H1 (cell line): Measurements from ENCODE around the gene WNK2. TPM values are rescaled to one million over a fixed set of nuclear protein-coding genes. Genes with fewer than 3 reads are reported as not detected.
A peak's percentile ranks its signal among the peaks of the same experiment; 100 is the strongest.

Experiments
- CTCF ChIA-PET: fragments of 300-600 bp; sonication (Branson Sonifier 250); formaldehyde crosslinking; loops from one replicate; lab custom pipeline; 2021; ENCODE audit not compliant: partially characterized antibody; lab: Charles Lee
- POLR2A ChIA-PET: fragments of 300-600 bp; sonication (Branson Sonifier 250); formaldehyde crosslinking; loops from one replicate; lab custom pipeline; 2021; ENCODE audit warnings: inconsistent platforms; ENCODE audit not compliant: partially characterized antibody; lab: Charles Lee
- DNase-seq, 2 experiments: peaks; one replicate each; pipeline versions ENCODE4 v3.0.0 to v3.0.0-alpha.2; 2010 to 2022; ENCODE audit warnings: low spot score in 2 of 2, low read depth in 1 of 2, mixed read lengths in 1 of 2
- FAIRE-seq: peaks from 2 replicates; lab custom pipeline; 2011; peaks lifted over from hg19 to GRCh38; lab: Jason Lieb, UNC
- H2AFZ ChIP-seq: 2 replicates; pipeline ENCODE4 v1.8.1; 2012; ENCODE audit warnings: low read length, inconsistent platforms
- H2AK5ac ChIP-seq: 2 replicates; pipeline ENCODE4 v1.6.1; 2013; ENCODE audit warnings: low read depth, low read length
- H2BK120ac ChIP-seq: replicated peaks from 2 replicates; pipeline ENCODE3; 2013; ENCODE audit warnings: low read depth, low read length, inconsistent platforms
- H2BK12ac ChIP-seq: 2 replicates; pipeline ENCODE4 v1.6.1; 2013; ENCODE audit warnings: low read depth, low read length
- H2BK15ac ChIP-seq: 2 replicates; pipeline ENCODE4 v1.6.1; 2013; ENCODE audit warnings: low read length
- H2BK20ac ChIP-seq: 2 replicates; pipeline ENCODE4 v1.6.1; 2013; ENCODE audit warnings: low read length
- H2BK5ac ChIP-seq: 2 replicates; pipeline ENCODE4 v1.6.1; 2013; ENCODE audit warnings: low read depth, low read length
- H3K14ac ChIP-seq: 2 replicates; pipeline ENCODE4 v1.6.1; 2013; ENCODE audit warnings: inconsistent platforms; ENCODE audit not compliant: insufficient read length
- H3K18ac ChIP-seq: 2 replicates; pipeline ENCODE4 v1.6.1; 2013; ENCODE audit warnings: low read length; ENCODE audit errors: extremely low read depth
- H3K23ac ChIP-seq: 2 replicates; pipeline ENCODE4 v1.6.1; 2013; ENCODE audit warnings: inconsistent platforms; ENCODE audit not compliant: insufficient read length
- H3K23me2 ChIP-seq: 2 replicates; pipeline ENCODE4 v1.6.1; 2013; ENCODE audit warnings: low read depth, low read length
- H3K27ac ChIP-seq: 2 replicates; pipeline ENCODE4 v1.6.1; 2011; ENCODE audit warnings: low read depth, low read length, inconsistent platforms
- H3K27me3 ChIP-seq, 4 experiments: replicated peaks in 1 of 4; 1 replicate in 1 of 4; 2 replicates in 3 of 4; pipeline versions ENCODE4 v1.6.1 to v1.8.1; 2011 to 2013; ENCODE audit warnings: low read length in 3 of 4, mild to moderate bottlenecking in 3 of 4, inconsistent platforms in 2 of 4, mixed read lengths in 2 of 4, moderate library complexity in 1 of 4; ENCODE audit not compliant: control insufficient read depth in 3 of 4, insufficient read depth in 3 of 4; ENCODE audit errors: extremely low read depth in 1 of 4
- H3K36me3 ChIP-seq, 4 experiments: 2 replicates each; pipeline versions ENCODE4 v1.6.1 to v1.8.1; 2011 to 2013; ENCODE audit warnings: mild to moderate bottlenecking in 4 of 4, low read length in 3 of 4, moderate library complexity in 2 of 4, control low read depth in 1 of 4, inconsistent platforms in 1 of 4; ENCODE audit not compliant: insufficient read depth in 4 of 4, control insufficient read depth in 2 of 4
- H3K4ac ChIP-seq: replicated peaks from 2 replicates; pipeline ENCODE3; 2013; ENCODE audit warnings: low read length, low read depth, mixed read lengths, inconsistent platforms; ENCODE audit not compliant: insufficient read length
- H3K4me1 ChIP-seq, 4 experiments: replicated peaks in 1 of 4; 1 replicate in 1 of 4; 2 replicates in 3 of 4; pipeline versions ENCODE4 v1.6.1 to v1.8.1; 2011 to 2013; ENCODE audit warnings: low read length in 3 of 4, inconsistent platforms in 2 of 4, mixed read lengths in 1 of 4; ENCODE audit not compliant: insufficient read depth in 4 of 4, control insufficient read depth in 3 of 4
- H3K4me2 ChIP-seq, 2 experiments: 2 replicates each; pipeline versions ENCODE4 v1.6.1 to v1.8.1; 2011 to 2013; ENCODE audit warnings: low read depth in 2 of 2, low read length in 2 of 2, control low read depth in 1 of 2, inconsistent platforms in 1 of 2, mild to moderate bottlenecking in 1 of 2; ENCODE audit not compliant: insufficient read depth in 1 of 2
- H3K4me3 ChIP-seq, 4 experiments: fragments of 200-600, 300-600 bp in 1 of 4; sonication (generic), shearing (Covaris generic), sonication (Bioruptor Twin) in 1 of 4; 2 replicates each; pipeline versions ENCODE4 v1.5.1 to v1.8.1; 2011 to 2016; ENCODE audit warnings: low read length in 4 of 4, low read depth in 3 of 4, control low read depth in 2 of 4, inconsistent platforms in 2 of 4, mild to moderate bottlenecking in 2 of 4, mixed read lengths in 1 of 4, moderate library complexity in 1 of 4; ENCODE audit not compliant: insufficient read depth in 2 of 4; ENCODE audit errors: extremely low read depth in 1 of 4
- H3K56ac ChIP-seq: replicated peaks from 2 replicates; pipeline ENCODE3; 2013; ENCODE audit warnings: low read depth, mild to moderate bottlenecking, mixed read lengths, low read length, inconsistent platforms; ENCODE audit not compliant: insufficient read length
- H3K79me1 ChIP-seq: 2 replicates; pipeline ENCODE4 v1.6.1; 2013; ENCODE audit warnings: low read depth, low read length, control low read depth
- H3K79me2 ChIP-seq, 2 experiments: 2 replicates each; pipeline versions ENCODE4 v1.6.1 to v1.8.1; 2012 to 2013; ENCODE audit warnings: low read length in 2 of 2, mild to moderate bottlenecking in 2 of 2, inconsistent platforms in 1 of 2; ENCODE audit not compliant: insufficient read depth in 2 of 2, control insufficient read depth in 1 of 2
- H3K9ac ChIP-seq, 4 experiments: replicated peaks in 1 of 4; 1 replicate in 1 of 4; 2 replicates in 3 of 4; pipeline versions ENCODE4 v1.6.1 to v1.8.1; 2011 to 2013; ENCODE audit warnings: low read depth in 3 of 4, low read length in 3 of 4, control low read depth in 2 of 4, mild to moderate bottlenecking in 2 of 4, moderate library complexity in 2 of 4, inconsistent platforms in 1 of 4; ENCODE audit errors: extremely low read depth in 1 of 4
- H3K9me3 ChIP-seq, 2 experiments: 2 replicates each; pipeline versions ENCODE4 v1.6.1 to v1.8.1; 2012 to 2013; ENCODE audit warnings: mild to moderate bottlenecking in 2 of 2, moderate library complexity in 2 of 2, control low read depth in 1 of 2, inconsistent platforms in 1 of 2, low read depth in 1 of 2, low read length in 1 of 2, mixed read lengths in 1 of 2; ENCODE audit not compliant: insufficient read depth in 2 of 2
- H4K20me1 ChIP-seq, 2 experiments: replicated peaks in 1 of 2; 2 replicates each; pipeline versions ENCODE3 to v1.8.1; 2011 to 2013; ENCODE audit warnings: inconsistent platforms in 2 of 2, low read length in 2 of 2, mild to moderate bottlenecking in 1 of 2; ENCODE audit not compliant: insufficient read depth in 2 of 2, control insufficient read depth in 1 of 2
- H4K5ac ChIP-seq: 2 replicates; pipeline ENCODE4 v1.6.1; 2013; ENCODE audit warnings: low read length, low read depth, mixed read lengths, inconsistent platforms; ENCODE audit not compliant: insufficient read length
- H4K8ac ChIP-seq: 2 replicates; pipeline ENCODE4 v1.8.0; 2013; ENCODE audit warnings: mild to moderate bottlenecking, moderate library complexity, low read length, inconsistent platforms; ENCODE audit not compliant: insufficient read depth; ENCODE audit errors: extremely low read depth
- H4K91ac ChIP-seq: replicated peaks from 2 replicates; pipeline ENCODE3; 2013; ENCODE audit warnings: low read length, mixed read lengths, inconsistent platforms; ENCODE audit not compliant: insufficient read length
- CHD2 ChIP-seq: IDR thresholded peaks from 2 replicates; pipeline ENCODE4 v1.6.1; 2012; ENCODE audit warnings: low read length, improper control_type of control experiment
- E2F6 ChIP-seq: IDR thresholded peaks from 2 replicates; pipeline ENCODE4 v1.6.1; 2012; ENCODE audit warnings: inconsistent platforms
- EP300 ChIP-seq, 2 experiments: IDR thresholded peaks; 1 replicate in 1 of 2; 2 replicates in 1 of 2; pipeline ENCODE4 v1.6.1; 2011 to 2012; ENCODE audit warnings: low read depth in 2 of 2, low read length in 2 of 2, mild to moderate bottlenecking in 2 of 2, borderline replicate concordance in 1 of 2, inconsistent platforms in 1 of 2, moderate library complexity in 1 of 2
- FOSL1 ChIP-seq: IDR thresholded peaks from 2 replicates; pipeline ENCODE4 v1.6.1; 2011; ENCODE audit warnings: mild to moderate bottlenecking, low read depth, low read length, moderate library complexity; ENCODE audit not compliant: insufficient read depth
- HDAC6 ChIP-seq: IDR thresholded peaks from one replicate; pipeline ENCODE4 v1.7.1; 2012; ENCODE audit warnings: low read depth, mild to moderate bottlenecking, inconsistent platforms, low read length, moderate library complexity
- KDM5A ChIP-seq: fragments of 200-600 bp; IDR thresholded peaks from 2 replicates; pipeline ENCODE4 v1.7.1; 2012; ENCODE audit warnings: mild to moderate bottlenecking, low read length, inconsistent platforms, mixed read lengths
- MAFK ChIP-seq: IDR thresholded peaks from 2 replicates; pipeline ENCODE4 v1.6.1; 2012; ENCODE audit warnings: low read depth, mild to moderate bottlenecking, improper control_type of control experiment, low read length
- SIX5 ChIP-seq: IDR thresholded peaks from 2 replicates; pipeline ENCODE4 v1.6.1; 2011; ENCODE audit warnings: mild to moderate bottlenecking, low read depth, low read length
- SUZ12 ChIP-seq: fragments of 200-600 bp; sonication (generic); IDR thresholded peaks from 2 replicates; pipeline ENCODE4 v1.6.1; 2012; ENCODE audit warnings: mild to moderate bottlenecking, inconsistent platforms, low read length, moderate library complexity, mixed read lengths
- TBP ChIP-seq: IDR thresholded peaks from 2 replicates; pipeline ENCODE4 v1.6.1; 2011; ENCODE audit warnings: low read depth, low read length, improper control_type of control experiment
- TEAD4 ChIP-seq: IDR thresholded peaks from 2 replicates; pipeline ENCODE4 v1.6.1; 2012; ENCODE audit warnings: low read depth, low read length, inconsistent platforms, mixed read lengths
- WGBS, 2 experiments: shearing (Covaris generic) in 1 of 2; methylation state at CpG; one replicate each; pipeline versions ENCODE4 v1.1.6 to v1.1.7; 2013 to 2015; ENCODE audit warnings: low lambda C conversion rate in 2 of 2, mixed read lengths in 2 of 2, inconsistent platforms in 1 of 2, low coverage in 1 of 2, missing lambda C conversion rate in 1 of 2; ENCODE audit not compliant: insufficient replicate concordance in 2 of 2, insufficient coverage in 1 of 2, insufficient read length in 1 of 2; ENCODE audit errors: extremely low coverage in 1 of 2, missing lambda C conversion rate in 1 of 2; 5-methylcytosine and 5-hydroxymethylcytosine counted together
- polyA plus RNA-seq, 7 experiments: library from polyadenylated mRNA; depleted of rRNA in 3 of 7; stranded (reverse) in 5 of 7; unstranded in 2 of 7; fragments of >200 nt in 5 of 7; fragments of 200-250 nt in 2 of 7; gene quantifications; 1 replicate in 5 of 7; 2 replicates in 1 of 7; 4 replicates in 1 of 7; pipeline versions ENCODE4 v1.2.1 to v1.2.3, GENCODE V29; 2011 to 2013; ENCODE audit warnings: missing spikeins in 2 of 7, mixed read lengths in 2 of 7
- total RNA-seq: library from RNA; stranded (reverse); fragmentation: NEBNext Ultra II Directional; extraction: Animal tissue kit (Norgen Biotek cat#: 25700); gene quantifications from 2 replicates; pipeline ENCODE4 v1.2.1, GENCODE V29; 2021

WNK2 gene
- total and polyA plus RNA-seq, 2 of the 8 experiments (the other 6 are each of a cell fraction or from before 2014, with no cell fraction given): 12.0 to 87.2 TPM

DNA sequence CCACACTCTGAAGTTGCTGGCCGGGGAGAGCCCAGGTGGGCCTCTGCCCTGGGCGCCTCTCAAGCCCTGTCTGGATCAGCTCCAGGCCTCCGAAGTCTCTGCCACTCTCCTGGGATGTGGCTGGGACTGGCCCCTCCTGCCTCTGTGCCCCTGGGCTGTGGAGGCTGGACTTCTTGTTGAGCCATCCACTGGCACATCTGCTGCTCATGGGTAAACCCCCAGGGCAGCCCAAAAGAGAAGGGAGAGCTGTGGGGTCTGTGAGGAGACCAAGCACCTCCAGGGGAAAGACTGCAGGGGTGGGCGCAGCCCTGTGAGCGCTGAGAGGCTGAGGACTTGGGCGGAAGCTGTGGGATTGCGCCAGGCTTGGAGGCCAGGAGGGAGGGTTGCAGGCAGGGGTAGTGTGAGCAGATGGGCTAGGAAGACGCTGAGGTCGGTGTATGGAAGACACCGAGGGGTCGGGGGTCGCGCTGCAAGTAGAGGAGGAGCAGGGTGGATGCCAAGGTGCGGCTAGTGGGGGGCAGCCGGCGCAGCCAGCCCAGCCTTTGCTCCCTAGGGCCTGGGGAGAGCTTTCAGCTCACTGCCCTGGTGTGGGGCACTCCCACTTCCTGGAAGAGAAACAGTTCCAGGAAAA lies 118.1 kb downstream of the WNK2 start:
- TF ChIP-seq MAFK (no peak), EP300 (IDR thresholded peaks at IDR 0.05; ENCODE audit: borderline replicate concordance in 1 of 2, low read depth in 2 of 2, low read length in 2 of 2) (no peak), E2F6 (no peak), FOSL1 (no peak), TEAD4 (no peak), TBP (no peak), CHD2 (no peak), SUZ12 (no peak), KDM5A (no peak), SIX5 (no peak), HDAC6 (no peak)
- Histone ChIP-seq H2BK20ac (no peak overlapping the region), H3K23ac (no peak overlapping the region), H3K4me3 (no peak overlapping the region), H2AFZ (no peak overlapping the region), H3K9me3 (no peaks in the 10 kb centered on the region), H3K27ac (no peak overlapping the region), H3K79me2 (no peaks in the 10 kb centered on the region), H3K27me3 (no peaks in the 10 kb centered on the region), H4K8ac (no peak overlapping the region; the same call in 1 of the 2 replicates), H4K5ac (no peak overlapping the region), H3K4me2 (no peak overlapping the region), H3K79me1 (no peaks in the 10 kb centered on the region), H2BK12ac (no peak overlapping the region), H4K20me1 (peaks cover 0 to 4% of the 10 kb centered on the region in 2 experiments), H3K4me1 (peaks cover 0 to 4% (median 1%) of the 10 kb centered on the region in 4 experiments; a peak in 1 of 7 replicates), H3K18ac (no peak overlapping the region), H3K9ac (no peak overlapping the region), H4K91ac (no peak overlapping the region), H3K23me2 (no peaks in the 10 kb centered on the region), H2BK5ac (no peak overlapping the region), H2BK120ac (no peak overlapping the region), H3K56ac (no peak overlapping the region), H2AK5ac (no peak overlapping the region), H3K14ac (no peak overlapping the region), H2BK15ac (no peak overlapping the region), H3K4ac (no peak overlapping the region), H3K36me3 (no peaks in the 10 kb centered on the region; a peak in 2 of 8 replicates)
- 91% methylated on average over 14 of the region's 16 CpGs; no CpG with 5 or more reads in 1 of the 2 experiments for WGBS, 2 experiments
- CTCF ChIA-PET: interaction anchor here (0.6 to 5.3 kb wide), 41 partner anchors 8 to 319 kb away, joined by 3 to 40 read pairs (median 4); no protein-coding TSS in a partner anchor
- POLR2A ChIA-PET: interaction anchor here (1.1 to 1.4 kb wide), 3 partner anchors 13 to 158 kb away, joined by 3 to 4 read pairs (median 4); no protein-coding TSS in a partner anchor
- DNase-seq (peak in 1 of 2 experiments; percentile 46), FAIRE-seq (no peak)
